Muscle of leg (tissue), 11 donors: ENCODE measurements around the gene B3GNT2. TPM values are rescaled to one million over a fixed set of nuclear protein-coding genes. Genes with fewer than 3 reads are reported as not detected.
"Not testable (repeated sequence)": the region's sequence is repeated elsewhere in the genome, so short reads cannot be mapped to it uniquely, and the experiment has no call there.

Experiments
- DNase-seq: peaks from one replicate; pipeline ENCODE4 v3.0.0; 2013
- H3K27ac ChIP-seq: one replicate; pipeline ENCODE4 v1.5.1; 2013; ENCODE audit warnings: mild to moderate bottlenecking, low read length, control low read depth
- H3K27me3 ChIP-seq: one replicate; pipeline ENCODE4 v1.6.1; 2013; ENCODE audit warnings: low read length; ENCODE audit not compliant: control insufficient read depth, insufficient read depth
- H3K36me3 ChIP-seq: one replicate; pipeline ENCODE4 v1.6.1; 2013; ENCODE audit warnings: low read length; ENCODE audit not compliant: control insufficient read depth, insufficient read depth
- H3K4me1 ChIP-seq: one replicate; pipeline ENCODE4 v1.6.1; 2013; ENCODE audit warnings: low read length; ENCODE audit not compliant: control insufficient read depth, insufficient read depth
- H3K4me3 ChIP-seq: one replicate; pipeline ENCODE4 v1.5.1; 2013; ENCODE audit warnings: low read length, control low read depth
- H3K9me3 ChIP-seq: replicated peaks from 2 replicates; pipeline ENCODE4 v1.6.1; 2013; ENCODE audit warnings: low read depth, low read length; ENCODE audit not compliant: control insufficient read depth
- WGBS: methylation state at CpG from one replicate; pipeline ENCODE4 v1.1.5; 2013; ENCODE audit warnings: missing lambda C conversion rate; ENCODE audit not compliant: insufficient coverage; 5-methylcytosine and 5-hydroxymethylcytosine counted together
- polyA plus RNA-seq, 8 donors: library from polyadenylated mRNA; unstranded; fragments of 120-200 nt; gene quantifications; one replicate each; pipeline versions ENCODE4 v1.2.1 to v1.2.3, GENCODE V29; 2013; ENCODE audit warnings: inconsistent platforms in 1 of 8, low replicate concordance in 1 of 8; ENCODE audit not compliant: insufficient read length in 8 of 8, insufficient read depth in 1 of 8
- total RNA-seq: library from RNA; stranded (reverse); fragments of 120-200 nt; gene quantifications from one replicate; pipeline ENCODE4 v1.2.4, GENCODE V29; 2013

Gene B3GNT2
- total and polyA plus RNA-seq, 9 donors, result 7.5 to 11.2 (median 9.0) TPM

DNA sequence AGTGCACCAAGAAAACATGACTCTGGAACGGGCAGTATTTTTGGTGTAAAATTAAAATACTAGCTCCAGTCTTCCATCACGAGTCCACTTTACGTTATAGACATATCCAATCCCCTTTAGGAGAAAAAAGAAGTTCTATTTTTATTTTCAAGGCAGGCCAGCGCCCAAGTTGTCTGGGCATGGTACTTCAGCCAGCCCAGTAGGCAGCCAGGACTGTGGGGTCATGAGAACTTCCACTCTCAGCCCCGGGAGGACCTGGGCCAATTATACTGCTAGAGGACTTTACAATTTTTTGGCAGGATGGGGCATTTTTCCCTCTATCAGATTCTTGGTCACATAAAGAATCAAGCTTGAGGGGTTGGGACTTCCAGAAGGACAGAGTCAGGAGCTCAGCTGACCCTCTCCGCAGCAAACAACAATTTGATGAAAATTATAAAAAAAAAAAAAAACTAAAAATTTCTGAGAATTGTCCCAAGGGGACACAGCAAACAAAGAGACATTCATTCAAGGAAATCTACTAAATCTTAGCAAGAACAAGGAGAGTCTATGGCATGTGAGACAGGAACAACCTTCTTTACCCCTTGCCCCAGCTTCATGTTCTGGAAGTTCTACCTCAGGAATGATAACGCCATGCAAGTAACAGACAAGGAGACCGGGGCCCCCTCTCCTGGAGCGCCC lies 37.3 kb upstream of the B3GNT2 start:
- Histone ChIP-seq H3K4me3 (no peak overlapping the region), H3K9me3 (peaks cover 8% of the 10 kb centered on the region), H3K27ac (no peak overlapping the region), H3K27me3 (no peaks in the 10 kb centered on the region), H3K36me3 (no peaks in the 10 kb centered on the region), H3K4me1 (no peaks in the 10 kb centered on the region)
- no peak for DNase-seq
- WGBS, result 90% methylated on average over 4 of the region's 9 CpGs

DNA sequence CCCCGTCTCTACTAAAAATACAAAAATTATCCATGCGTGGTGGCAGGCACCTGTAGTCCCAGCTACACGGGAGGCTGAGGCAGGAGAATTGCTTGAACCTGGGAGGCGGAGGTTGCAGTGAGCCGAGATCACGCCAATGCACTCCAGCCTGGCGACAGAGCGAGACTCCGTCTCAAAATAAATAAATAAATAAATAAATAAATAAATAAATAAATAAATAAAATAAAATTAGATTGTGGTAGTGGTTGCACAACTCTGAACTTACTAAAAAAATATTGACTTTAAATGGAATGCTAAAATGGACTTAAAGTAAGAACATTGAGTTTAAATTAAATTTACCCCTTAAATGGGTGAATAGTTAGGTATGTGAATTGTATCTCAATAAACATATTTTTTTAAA lies 35.2 kb upstream of the B3GNT2 start:
- not testable (repeated sequence) for DNase-seq, H3K27me3 ChIP-seq, H3K4me3 ChIP-seq, H3K27ac ChIP-seq, H3K36me3 ChIP-seq, H3K9me3 ChIP-seq, H3K4me1 ChIP-seq
- WGBS, result no CpG with 5 or more reads among the region's 9 CpGs

DNA sequence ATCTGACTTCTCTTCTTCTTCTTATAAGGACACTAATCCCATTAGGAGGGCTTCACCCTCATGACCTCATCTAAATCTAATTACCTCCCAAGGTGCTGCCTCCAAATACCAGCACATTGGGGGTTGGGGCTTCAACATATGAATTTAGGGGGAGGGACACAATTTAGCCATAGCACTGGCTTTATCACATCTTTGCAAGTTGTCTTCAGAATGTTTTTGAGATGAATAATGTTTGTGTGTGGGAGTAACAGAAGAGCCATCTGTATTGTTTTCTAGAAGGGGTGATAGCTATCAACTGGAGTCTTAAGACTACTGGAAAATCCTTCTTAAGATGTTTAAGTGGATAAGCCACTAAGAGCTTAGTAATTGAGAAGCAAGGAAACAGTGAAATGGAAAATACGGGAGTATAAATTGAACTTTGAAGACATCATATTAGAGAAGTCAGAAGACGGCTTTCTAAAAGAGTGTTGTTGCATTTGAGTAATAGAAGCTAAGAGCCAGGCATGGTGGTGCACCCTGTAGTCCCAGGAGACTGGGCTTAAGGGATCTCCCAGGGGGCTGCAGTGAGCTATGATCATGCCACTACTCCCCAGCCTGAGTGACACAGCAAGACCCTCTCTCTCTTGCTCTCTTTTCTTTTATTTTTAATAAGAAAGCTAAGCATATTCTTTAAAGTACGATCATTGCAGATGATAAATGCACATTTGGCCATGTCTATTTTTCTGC lies 32.6 kb upstream of the B3GNT2 start:
- H3K4me1 ChIP-seq, result no peaks in the 10 kb centered on the region
- 75% methylated on average over 2 of the region's 3 CpGs for WGBS
- DNase-seq, result no peak
- H3K4me3 ChIP-seq, result no peak overlapping the region
- no peaks in the 10 kb centered on the region for H3K27me3 ChIP-seq
- no peaks in the 10 kb centered on the region for H3K9me3 ChIP-seq
- H3K27ac ChIP-seq, result no peak overlapping the region
- H3K36me3 ChIP-seq, result no peaks in the 10 kb centered on the region

DNA sequence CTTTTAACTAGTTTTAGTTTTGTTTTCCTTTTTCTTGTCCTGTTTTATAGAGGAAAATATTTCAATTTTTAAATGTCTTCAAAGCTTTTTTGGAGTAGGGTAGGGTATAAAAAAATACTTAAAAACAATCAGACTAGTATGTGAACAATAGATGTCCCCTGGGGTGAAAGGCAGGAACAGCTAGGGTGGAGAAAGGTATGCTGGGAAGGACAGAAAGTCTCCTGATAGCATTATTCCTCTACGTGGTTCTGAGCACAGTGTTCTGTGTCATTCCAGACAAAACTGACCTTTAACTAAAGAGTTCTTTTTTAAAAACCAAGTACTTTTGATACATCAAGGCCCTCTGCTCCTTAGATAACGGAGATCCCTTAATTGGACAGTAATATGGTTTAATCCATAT lies 32.1 kb upstream of the B3GNT2 start:
- Histone ChIP-seq H3K4me3 (no peak overlapping the region), H3K4me1 (no peaks in the 10 kb centered on the region), H3K36me3 (no peaks in the 10 kb centered on the region), H3K27me3 (no peaks in the 10 kb centered on the region), H3K9me3 (no peaks in the 10 kb centered on the region), H3K27ac (no peak overlapping the region)
- WGBS, result no CpG with 5 or more reads among the region's 2 CpGs
- no peak for DNase-seq

DNA sequence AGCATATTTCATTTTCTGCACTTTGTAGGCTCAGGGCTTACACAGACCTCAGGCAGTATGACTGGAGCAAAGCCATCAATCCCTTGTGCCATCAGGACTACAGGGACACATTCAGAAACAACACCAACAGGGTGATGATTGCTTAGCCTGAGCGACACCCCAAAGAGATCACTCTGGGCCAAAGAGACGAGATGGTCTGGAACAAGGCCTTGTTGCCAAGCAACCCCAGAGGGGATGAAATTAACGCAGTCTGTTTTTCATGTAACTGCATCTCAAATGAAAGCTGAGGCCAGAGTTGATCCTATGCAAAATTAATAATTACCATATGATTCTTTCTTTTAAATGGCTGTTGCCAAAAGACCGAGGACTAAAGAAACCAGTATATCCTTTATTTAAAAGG lies 20.2 kb upstream of the B3GNT2 start:
- Histone ChIP-seq H3K36me3 (no peaks in the 10 kb centered on the region), H3K4me1 (peaks cover 14% of the 10 kb centered on the region), H3K27me3 (no peaks in the 10 kb centered on the region), H3K9me3 (no peaks in the 10 kb centered on the region), H3K4me3 (no peak overlapping the region), H3K27ac (no peak overlapping the region)
- peak; percentile 58 for DNase-seq
- 43% methylated on average over 1 of the region's 4 CpGs for WGBS

DNA sequence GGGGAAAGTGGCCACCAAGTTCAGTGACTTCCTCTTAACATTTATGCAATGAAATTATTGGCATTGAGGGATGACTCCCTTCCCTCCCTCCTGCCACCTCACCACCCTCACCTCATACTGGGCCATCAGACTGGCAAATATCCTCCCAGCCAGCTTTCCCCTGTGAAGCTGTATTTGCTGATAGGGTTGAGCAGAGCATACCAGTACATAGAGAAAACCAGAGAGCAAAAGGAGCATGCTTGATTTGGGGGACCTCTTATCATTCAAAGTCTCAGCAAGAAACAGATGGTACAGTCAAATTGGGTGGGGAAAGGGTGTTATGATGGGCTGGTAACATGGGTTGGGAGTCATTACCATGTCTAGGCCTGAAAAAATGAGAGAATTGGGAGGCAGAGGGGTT lies 19.1 kb upstream of the B3GNT2 start:
- no peaks in the 10 kb centered on the region for H3K36me3 ChIP-seq
- H3K27ac ChIP-seq, result no peak overlapping the region
- DNase-seq, result no peak
- no peak overlapping the region for H3K4me3 ChIP-seq
- no peaks in the 10 kb centered on the region for H3K9me3 ChIP-seq
- H3K27me3 ChIP-seq, result no peaks in the 10 kb centered on the region
- H3K4me1 ChIP-seq, result peaks cover 14% of the 10 kb centered on the region

DNA sequence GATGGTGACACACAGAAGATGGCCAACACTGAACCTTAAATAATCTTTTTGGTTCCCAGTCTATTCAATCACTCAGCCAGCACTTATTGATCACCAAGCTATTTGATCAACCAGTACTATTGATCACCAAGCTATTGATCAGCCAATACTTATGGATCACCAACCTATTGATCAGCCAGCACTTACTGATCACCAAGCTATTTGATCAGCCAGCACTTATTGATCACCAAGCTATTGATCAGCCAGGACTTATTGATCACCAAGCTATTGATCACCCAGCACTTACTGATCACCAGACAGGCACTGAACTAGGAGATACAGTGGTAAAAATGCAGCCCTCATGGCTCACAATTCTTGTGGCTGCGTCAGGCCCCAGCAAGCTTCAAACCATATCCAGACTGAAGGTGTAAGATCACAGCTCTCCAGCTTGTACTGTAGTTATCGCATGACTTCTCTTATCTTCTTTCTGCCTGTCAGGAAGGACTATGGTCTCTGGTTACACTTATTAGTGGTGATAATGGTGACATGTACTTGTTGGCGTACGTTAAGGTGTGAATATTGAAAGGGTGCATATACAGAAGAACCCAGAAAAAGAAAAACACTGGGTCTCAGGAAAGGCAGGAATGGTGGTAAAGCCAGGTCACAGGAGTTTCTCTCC lies 18.4 kb upstream of the B3GNT2 start:
- Histone ChIP-seq H3K4me1 (peaks cover 14% of the 10 kb centered on the region), H3K27me3 (no peaks in the 10 kb centered on the region), H3K36me3 (no peaks in the 10 kb centered on the region), H3K9me3 (no peaks in the 10 kb centered on the region), H3K4me3 (no peak overlapping the region), H3K27ac (no peak overlapping the region)
- WGBS, result 81% methylated on average over 3 of the region's 4 CpGs
- no peak for DNase-seq

DNA sequence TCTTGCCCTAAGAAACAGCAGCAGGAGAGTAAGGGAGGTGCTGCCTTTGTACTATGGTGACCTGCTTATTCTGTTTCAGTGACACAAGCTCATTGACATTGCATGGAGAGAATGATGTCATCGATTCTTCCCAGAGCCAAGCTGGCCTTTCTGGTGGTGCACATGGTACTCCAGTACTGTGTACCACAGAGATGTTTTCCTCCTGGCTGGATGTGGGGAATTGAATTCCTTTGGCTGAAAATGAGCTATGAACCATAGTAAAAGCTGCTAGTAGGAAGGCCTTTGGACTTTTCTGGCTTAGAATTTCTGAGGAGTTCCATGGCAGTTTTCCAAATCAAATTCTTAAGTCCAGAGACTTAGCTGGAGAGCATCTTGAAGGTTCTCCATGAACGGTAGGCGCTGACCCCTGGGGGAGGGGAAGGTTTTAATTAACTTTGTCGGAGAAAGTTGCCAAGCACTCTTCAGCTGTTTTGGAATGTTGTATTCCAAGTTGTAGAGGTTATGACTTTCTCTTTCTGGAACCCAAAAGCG lies 17.1 kb upstream of the B3GNT2 start:
- H3K4me3 ChIP-seq, result no peak overlapping the region
- no peaks in the 10 kb centered on the region for H3K9me3 ChIP-seq
- H3K4me1 ChIP-seq, result peaks cover 14% of the 10 kb centered on the region
- H3K27me3 ChIP-seq, result no peaks in the 10 kb centered on the region
- peak overlapping the region; percentile 35 for H3K27ac ChIP-seq
- peak; percentile 93 for DNase-seq
- 51% methylated on average over 3 of the region's 5 CpGs for WGBS
- H3K36me3 ChIP-seq, result no peaks in the 10 kb centered on the region

DNA sequence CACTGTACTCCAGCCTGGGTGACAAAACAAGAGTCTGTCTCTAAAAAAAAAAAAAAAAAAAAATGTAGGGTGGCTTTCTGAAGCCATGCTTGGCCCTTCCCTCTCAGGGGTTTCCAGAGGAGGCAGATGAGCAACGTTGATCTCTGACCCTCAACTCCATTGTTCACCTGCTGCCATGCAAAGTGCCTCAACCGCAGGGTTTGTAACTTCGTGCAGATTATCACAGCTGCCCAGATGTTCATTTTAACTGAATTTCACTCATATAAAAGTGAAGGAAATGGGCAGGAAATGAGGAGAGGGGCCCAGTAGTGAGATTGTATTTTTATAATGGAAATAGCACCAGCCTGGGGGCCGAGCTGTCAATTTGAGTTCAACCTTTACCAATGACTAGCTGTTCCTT lies 14.9 kb upstream of the B3GNT2 start:
- Histone ChIP-seq H3K4me3 (no peak overlapping the region), H3K9me3 (no peaks in the 10 kb centered on the region), H3K4me1 (peaks cover 11% of the 10 kb centered on the region), H3K36me3 (no peaks in the 10 kb centered on the region), H3K27me3 (no peaks in the 10 kb centered on the region), H3K27ac (no peak overlapping the region)
- DNase-seq, result no peak
- WGBS, result 56% methylated on average over 1 of the region's 4 CpGs

DNA sequence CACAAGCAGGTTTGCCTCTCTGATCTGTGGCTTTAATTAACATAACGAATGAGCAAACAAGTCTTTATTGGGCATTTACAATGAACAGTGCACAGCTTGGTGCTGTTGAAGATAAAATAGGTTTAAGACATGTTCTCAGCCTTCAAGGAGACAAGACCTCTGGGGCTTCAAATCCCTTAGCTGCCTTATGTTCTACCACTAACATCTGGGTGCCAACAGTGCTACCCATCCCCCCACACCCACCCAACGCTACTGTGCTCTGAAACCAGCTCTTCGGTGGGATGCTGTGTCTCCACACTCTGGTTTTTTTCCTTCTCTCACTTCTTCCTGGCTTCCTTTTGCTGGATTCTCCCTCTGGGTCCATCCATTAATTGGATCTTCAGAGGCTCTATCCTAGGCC lies 14.1 kb upstream of the B3GNT2 start:
- no peaks in the 10 kb centered on the region for H3K9me3 ChIP-seq
- H3K27ac ChIP-seq, result no peak overlapping the region
- H3K4me3 ChIP-seq, result no peak overlapping the region
- H3K4me1 ChIP-seq, result peaks cover 11% of the 10 kb centered on the region
- no peak for DNase-seq
- no peaks in the 10 kb centered on the region for H3K27me3 ChIP-seq
- H3K36me3 ChIP-seq, result no peaks in the 10 kb centered on the region
- 46% methylated on average over 2 of the region's 3 CpGs for WGBS
